ENCODE measurements around the gene PRKG1. TPM values are rescaled to one million over a fixed set of nuclear protein-coding genes. Genes with fewer than 3 reads are reported as not detected.

The PRKG1 gene
- total RNA-seq, 1 experiment from 2014 or later: 7.4 TPM

- Histone ChIP-seq H3K4me2 (ENCODE audit: low read length) (no peak overlapping the region), H4K20me1 (ENCODE audit: low read length) (no peaks in the 10 kb centered on the region), H3K27me3 (ENCODE audit: low read length) (no peaks in the 10 kb centered on the region), H3F3A (ENCODE audit: low read length, unreplicated experiment) (no peaks in the 10 kb centered on the region), H3K9me2 (replicated peaks; ENCODE audit: low read length) (no peaks in the 10 kb centered on the region), H2AFZ (ENCODE audit: low read length) (no peak overlapping the region), H3K9ac (ENCODE audit: low read length) (no peak overlapping the region), H3K4me3 (ENCODE audit: low read length) (no peak overlapping the region), H3K9me3 (ENCODE audit: low read length) (no peaks in the 10 kb centered on the region), H3K4me1 (ENCODE audit: insufficient read depth, low read length) (no peaks in the 10 kb centered on the region), H3K36me3 (ENCODE audit: low read depth, low read length) (no peaks in the 10 kb centered on the region), H3K79me2 (ENCODE audit: low read length) (no peaks in the 10 kb centered on the region), H3K27ac (ENCODE audit: low read length) (no peak overlapping the region)
- ATAC-seq (no peak), DNase-seq (no peak)
- no peak for TF ChIP-seq EZH2phosphoT487 (IDR thresholded peaks at IDR 0.05; ENCODE audit: borderline replicate concordance, low read length)
- no peak for TF ChIP-seq CTCF (conservative IDR thresholded peaks at IDR 0.05; ENCODE audit: low read depth, low read length)
- no peak for TF ChIP-seq EZH2 (IDR thresholded peaks at IDR 0.05; ENCODE audit: low read length, unreplicated experiment)
- intact Hi-C loops (cut with micrococcal nuclease): no loop called here
- no TSS peak for BruUV-seq (replicated peaks)
- POLR2A ChIA-PET (ENCODE audit: unreplicated experiment): no interaction called here
- CTCF ChIA-PET: no interaction called here
Observed at GRCh38 chr10:51934373-51934772, 860.1 kb downstream of the PRKG1 start.

GRCh38 chr10:51935341-51935740, 861.1 kb downstream of the PRKG1 start:
- H3K4me3 ChIP-seq (ENCODE audit: low read length): no peak overlapping the region
- H3K79me2 ChIP-seq (ENCODE audit: low read length): no peaks in the 10 kb centered on the region
- H3K4me2 ChIP-seq (ENCODE audit: low read length): no peak overlapping the region
- no peaks in the 10 kb centered on the region for H3K9me2 ChIP-seq (replicated peaks; ENCODE audit: low read length)
- no peaks in the 10 kb centered on the region for H3F3A ChIP-seq (ENCODE audit: low read length, unreplicated experiment)
- intact Hi-C loops (cut with micrococcal nuclease): no loop called here
- H2AFZ ChIP-seq (ENCODE audit: low read length): no peak overlapping the region
- no peak overlapping the region for H3K27ac ChIP-seq (ENCODE audit: low read length)
- H3K9me3 ChIP-seq (ENCODE audit: low read length): no peaks in the 10 kb centered on the region
- ChIA-PET CTCF (no interaction called here), POLR2A (ENCODE audit: unreplicated experiment) (no interaction called here)
- DNase-seq (no peak), ATAC-seq (no peak; the same call in 1 of the 2 replicates)
- TF ChIP-seq EZH2 (IDR thresholded peaks at IDR 0.05; ENCODE audit: low read length, unreplicated experiment) (no peak), CTCF (conservative IDR thresholded peaks at IDR 0.05; ENCODE audit: low read depth, low read length) (no peak), EZH2phosphoT487 (IDR thresholded peaks at IDR 0.05; ENCODE audit: borderline replicate concordance, low read length) (no peak)
- no peaks in the 10 kb centered on the region for H3K36me3 ChIP-seq (ENCODE audit: low read depth, low read length)
- BruUV-seq (replicated peaks): no TSS peak
- H4K20me1 ChIP-seq (ENCODE audit: low read length): no peaks in the 10 kb centered on the region
- no peak overlapping the region for H3K9ac ChIP-seq (ENCODE audit: low read length)
- H3K27me3 ChIP-seq (ENCODE audit: low read length): no peaks in the 10 kb centered on the region
- H3K4me1 ChIP-seq (ENCODE audit: insufficient read depth, low read length): no peaks in the 10 kb centered on the region

GRCh38 chr10:51937308-51938140, 863.2 kb downstream of the PRKG1 start:
- H3K27me3 ChIP-seq (ENCODE audit: low read length): no peaks in the 10 kb centered on the region
- ChIA-PET POLR2A (ENCODE audit: unreplicated experiment) (no interaction called here), CTCF (no interaction called here)
- no peak for ATAC-seq
- intact Hi-C loops (cut with micrococcal nuclease): no loop called here
- no peaks in the 10 kb centered on the region for H3K9me2 ChIP-seq (replicated peaks; ENCODE audit: low read length)
- no peak overlapping the region for H2AFZ ChIP-seq (ENCODE audit: low read length)
- no peaks in the 10 kb centered on the region for H3K36me3 ChIP-seq (ENCODE audit: low read depth, low read length)
- no peaks in the 10 kb centered on the region for H3F3A ChIP-seq (ENCODE audit: low read length, unreplicated experiment)
- no TSS peak for BruUV-seq (replicated peaks)
- H3K9me3 ChIP-seq (ENCODE audit: low read length): no peaks in the 10 kb centered on the region
- H3K27ac ChIP-seq (ENCODE audit: low read length): no peak overlapping the region
- H3K9ac ChIP-seq (ENCODE audit: low read length): no peak overlapping the region
- no peaks in the 10 kb centered on the region for H3K4me1 ChIP-seq (ENCODE audit: insufficient read depth, low read length)
- no peak overlapping the region for H3K4me2 ChIP-seq (ENCODE audit: low read length)
- H3K79me2 ChIP-seq (ENCODE audit: low read length): no peaks in the 10 kb centered on the region
- TF ChIP-seq EZH2phosphoT487 (IDR thresholded peaks at IDR 0.05; ENCODE audit: borderline replicate concordance, low read length) (no peak), CTCF (conservative IDR thresholded peaks at IDR 0.05; ENCODE audit: low read depth, low read length) (no peak), EZH2 (IDR thresholded peaks at IDR 0.05; ENCODE audit: low read length, unreplicated experiment) (no peak)
- DNase-seq: no peak
- H3K4me3 ChIP-seq (ENCODE audit: low read length): no peak overlapping the region
- no peaks in the 10 kb centered on the region for H4K20me1 ChIP-seq (ENCODE audit: low read length)
